Small intestine (tissue), 7 donors: ENCODE data around the gene LRRC38. TPM values are rescaled to one million over a fixed set of nuclear protein-coding genes. Genes with fewer than 3 reads are reported as not detected.

Experiments used
- DNase-seq, 2 donors: peaks; one replicate each; pipeline versions ENCODE4 v3.0.0 to v3.0.0-alpha.2; 2013
- FAIRE-seq: peaks from 2 replicates; lab custom pipeline; 2012; peaks lifted over from hg19 to GRCh38; lab: Jason Lieb, UNC
- H3K27ac ChIP-seq, 3 donors: one replicate each; pipeline ENCODE4 v1.5.1; 2013; ENCODE audit warnings: low read length in 2 of 3, mild to moderate bottlenecking in 2 of 3, control low read depth in 1 of 3, inconsistent platforms in 1 of 3, low read depth in 1 of 3, moderate library complexity in 1 of 3
- H3K27me3 ChIP-seq, 3 donors: one replicate each; pipeline ENCODE4 v1.6.1; 2013; ENCODE audit warnings: low read length in 3 of 3, inconsistent platforms in 1 of 3; ENCODE audit not compliant: control insufficient read depth in 3 of 3, insufficient read depth in 3 of 3
- H3K36me3 ChIP-seq, 3 donors: one replicate each; pipeline ENCODE4 v1.6.1; 2013; ENCODE audit warnings: low read length in 3 of 3, inconsistent platforms in 1 of 3, low read depth in 1 of 3, mild to moderate bottlenecking in 1 of 3, moderate library complexity in 1 of 3; ENCODE audit not compliant: control insufficient read depth in 3 of 3, insufficient read depth in 2 of 3
- H3K4me1 ChIP-seq, 3 donors: one replicate each; pipeline ENCODE4 v1.6.1; 2013; ENCODE audit warnings: low read length in 2 of 3, inconsistent platforms in 1 of 3, low read depth in 1 of 3, mild to moderate bottlenecking in 1 of 3, moderate library complexity in 1 of 3; ENCODE audit not compliant: control insufficient read depth in 3 of 3, insufficient read depth in 2 of 3
- H3K4me3 ChIP-seq, 3 donors: one replicate each; pipeline ENCODE4 v1.5.1; 2013; ENCODE audit warnings: low read length in 3 of 3, control low read depth in 1 of 3, inconsistent platforms in 1 of 3, low read depth in 1 of 3, mild to moderate bottlenecking in 1 of 3, moderate library complexity in 1 of 3
- H3K9me3 ChIP-seq, 2 donors: one replicate each; pipeline ENCODE4 v1.6.1; 2013; ENCODE audit warnings: low read depth in 1 of 2, low read length in 1 of 2; ENCODE audit not compliant: control insufficient read depth in 2 of 2, insufficient read depth in 1 of 2
- WGBS, 3 donors: extraction: QIAGEN DNeasy Blood & Tissue Kit; methylation state at CpG; one replicate each; pipeline ENCODE4 v1.1.7; 2013; 5-methylcytosine and 5-hydroxymethylcytosine counted together
- polyA plus RNA-seq, 4 donors: library from polyadenylated mRNA; stranded (reverse) in 3 of 4; unstranded in 1 of 4; fragments of 200-250 nt in 3 of 4; fragments of 120-200 nt in 1 of 4; gene quantifications; one replicate each; pipeline versions ENCODE4 v1.2.1 to v1.2.3, GENCODE V29; 2013
- donor health status: healthy with polysubstance abuse.
- donor health status: control.
- donor health status: control.
- donor health status: Bipolar disorder and iron deficiency.
- donor health status: healthy.

LRRC38 gene
- polyA plus RNA-seq, 4 donors: 0.09 to 0.37 TPM; not detected in 2

DNA sequence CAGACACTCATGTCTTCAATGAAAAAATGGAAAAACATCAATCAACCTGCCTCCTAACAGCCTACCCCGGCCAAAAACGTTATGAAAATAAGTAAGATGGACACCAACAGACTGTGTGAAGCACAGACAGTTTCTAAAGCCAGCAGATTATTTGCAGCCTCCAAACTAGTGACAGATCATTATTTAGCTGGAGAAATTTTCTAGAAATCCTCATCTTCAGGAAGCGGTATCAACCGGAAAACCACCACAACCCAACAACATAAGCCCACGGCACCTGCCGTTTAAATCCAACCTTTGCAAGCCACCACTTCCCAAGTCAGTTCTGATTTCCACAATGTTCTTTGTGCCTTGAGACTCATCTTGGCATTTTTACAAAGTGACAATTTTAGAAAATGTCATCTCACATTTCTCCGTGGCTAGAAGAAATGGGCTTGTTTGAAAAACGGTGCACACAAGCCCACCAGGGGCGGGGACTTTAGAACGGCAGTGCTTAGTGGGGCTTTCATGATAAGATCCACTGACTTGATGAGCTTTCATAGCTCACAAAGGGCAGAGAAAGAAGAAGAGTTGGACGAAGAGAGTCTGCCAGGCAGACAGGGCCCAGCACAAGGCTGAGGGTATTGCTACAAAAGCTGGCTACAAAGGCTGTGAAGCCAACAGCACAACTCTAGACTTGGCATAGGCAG is 34.5 kb downstream of the LRRC38 start:
- Histone ChIP-seq H3K4me1 (no peaks in the 10 kb centered on the region), H3K27me3 (peaks cover 0 to 2% (median 0%) of the 10 kb centered on the region in 3 donors), H3K36me3 (no peaks in the 10 kb centered on the region), H3K27ac (no peak overlapping the region), H3K4me3 (no peak overlapping the region), H3K9me3 (no peaks in the 10 kb centered on the region)
- DNase-seq (no peak), FAIRE-seq (no peak)
- 70 to 73% (median 71%) methylated on average over 11 of the region's 11 CpGs for WGBS, 3 donors

DNA sequence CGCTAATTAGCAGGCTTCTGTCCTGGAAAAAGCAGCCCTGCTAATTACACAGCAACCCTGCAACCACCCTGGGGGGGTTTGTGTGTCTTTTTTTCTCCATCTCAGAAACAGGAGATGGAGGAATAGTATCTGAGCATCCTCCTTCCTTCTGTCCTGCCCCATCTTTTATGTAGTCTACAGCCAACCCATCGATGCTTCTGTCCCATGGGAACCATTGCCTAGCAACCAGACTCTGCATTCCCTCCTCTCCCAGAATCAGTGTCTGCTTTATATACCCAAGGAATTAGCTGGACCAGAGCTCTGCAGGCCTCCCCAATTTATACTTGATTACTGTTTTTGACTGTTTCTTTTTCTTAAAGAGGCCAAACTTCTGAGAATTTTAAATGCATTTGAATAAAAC is 35.1 kb downstream of the LRRC38 start:
- 69 to 80% (median 80%) methylated on average over 2 of the region's 2 CpGs for WGBS, 3 donors
- no peak for FAIRE-seq
- H3K27ac ChIP-seq: no peak overlapping the region

DNA sequence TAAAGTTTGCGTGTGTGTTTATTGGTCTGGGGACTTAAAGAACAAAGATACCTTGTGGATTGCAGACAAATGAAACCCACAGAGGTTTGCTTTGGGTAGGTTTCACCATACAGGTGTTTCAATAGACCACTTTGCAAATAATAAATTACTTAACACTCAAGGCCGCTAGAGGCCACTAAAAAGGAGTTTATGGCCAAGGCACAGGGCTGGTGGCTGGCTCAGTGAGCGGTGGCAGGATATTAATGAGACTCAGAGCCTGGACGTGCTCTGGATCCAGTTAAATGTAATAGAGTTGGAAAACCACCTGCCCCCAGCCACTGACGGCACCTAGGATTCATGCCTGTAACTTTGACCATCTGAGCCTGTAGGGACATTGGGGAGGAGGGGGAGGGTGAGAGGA is 44.5 kb downstream of the LRRC38 start:
- Histone ChIP-seq H3K27me3 (peaks cover 0 to 1% (median 0%) of the 10 kb centered on the region in 3 donors), H3K4me1 (no peaks in the 10 kb centered on the region), H3K36me3 (no peaks in the 10 kb centered on the region), H3K4me3 (no peak overlapping the region), H3K9me3 (no peaks in the 10 kb centered on the region), H3K27ac (no peak overlapping the region)
- FAIRE-seq (no peak), DNase-seq (peak; percentile 4 to 5)
- WGBS, 3 donors: 10 to 28% (median 21%) methylated on average over 5 of the region's 5 CpGs

More for the DNA sequence above, 35.1 kb downstream of the LRRC38 start:
- no peak overlapping the region for H3K4me3 ChIP-seq
- no peaks in the 10 kb centered on the region for H3K9me3 ChIP-seq
- H3K4me1 ChIP-seq: no peaks in the 10 kb centered on the region
- H3K27me3 ChIP-seq: peaks cover 0 to 3% (median 0%) of the 10 kb centered on the region in 3 donors
- no peaks in the 10 kb centered on the region for H3K36me3 ChIP-seq
- DNase-seq: no peak

DNA sequence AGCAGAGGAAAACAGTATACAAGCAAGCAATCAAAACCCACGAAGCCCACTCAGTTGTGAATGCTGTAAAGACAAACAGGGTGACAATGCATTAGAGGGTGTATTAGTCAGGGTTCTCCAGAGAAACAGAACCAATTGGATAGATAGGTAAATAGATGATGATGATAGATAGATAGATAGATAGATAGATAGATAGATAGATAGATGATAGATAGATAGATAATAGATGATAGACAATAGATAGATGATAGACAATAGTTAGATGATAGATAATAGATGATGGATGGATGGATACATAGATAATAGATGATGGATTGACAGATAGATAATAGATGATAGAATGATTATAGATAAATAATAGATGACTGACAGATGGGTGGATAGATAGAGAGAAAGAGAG is 48.3 kb downstream of the LRRC38 start:
- no peaks in the 10 kb centered on the region for H3K27me3 ChIP-seq
- H3K27ac ChIP-seq: no peak overlapping the region
- no peaks in the 10 kb centered on the region for H3K36me3 ChIP-seq
- no peak overlapping the region for H3K4me3 ChIP-seq
- DNase-seq: no peak
- H3K4me1 ChIP-seq: no peaks in the 10 kb centered on the region
- WGBS, 3 donors: 14 to 67% (median 39%) methylated on average over 1 of the region's 1 CpG
- FAIRE-seq: no peak
- no peaks in the 10 kb centered on the region for H3K9me3 ChIP-seq

GRCh38 chr1:13462682-13463081 is 51.1 kb downstream of the LRRC38 start:
- Histone ChIP-seq H3K27me3 (no peaks in the 10 kb centered on the region), H3K4me1 (no peaks in the 10 kb centered on the region), H3K36me3 (no peaks in the 10 kb centered on the region), H3K9me3 (no peaks in the 10 kb centered on the region), H3K4me3 (no peak overlapping the region), H3K27ac (no peak overlapping the region)
- 72 to 73% (median 72%) methylated on average over 7 of the region's 7 CpGs for WGBS, 3 donors
- FAIRE-seq: no peak
- DNase-seq: no peak

- FAIRE-seq (no peak), DNase-seq (no peak)
- H3K4me1 ChIP-seq: no peaks in the 10 kb centered on the region
- H3K27me3 ChIP-seq: no peaks in the 10 kb centered on the region
- H3K9me3 ChIP-seq: no peaks in the 10 kb centered on the region
- WGBS, 3 donors: 54 to 81% (median 71%) methylated on average over 2 of the region's 2 CpGs
- H3K36me3 ChIP-seq: no peaks in the 10 kb centered on the region
- no peak overlapping the region for H3K27ac ChIP-seq
- H3K4me3 ChIP-seq: no peak overlapping the region
Measured at GRCh38 chr1:13461977-13462376, 51.8 kb downstream of the LRRC38 start.

GRCh38 chr1:13456904-13457532 is 56.8 kb downstream of the LRRC38 start:
- no peaks in the 10 kb centered on the region for H3K4me1 ChIP-seq
- FAIRE-seq: no peak
- 45 to 56% (median 48%) methylated on average over 15 of the region's 15 CpGs for whole genome bisulfite sequencing, 3 donors

DNA sequence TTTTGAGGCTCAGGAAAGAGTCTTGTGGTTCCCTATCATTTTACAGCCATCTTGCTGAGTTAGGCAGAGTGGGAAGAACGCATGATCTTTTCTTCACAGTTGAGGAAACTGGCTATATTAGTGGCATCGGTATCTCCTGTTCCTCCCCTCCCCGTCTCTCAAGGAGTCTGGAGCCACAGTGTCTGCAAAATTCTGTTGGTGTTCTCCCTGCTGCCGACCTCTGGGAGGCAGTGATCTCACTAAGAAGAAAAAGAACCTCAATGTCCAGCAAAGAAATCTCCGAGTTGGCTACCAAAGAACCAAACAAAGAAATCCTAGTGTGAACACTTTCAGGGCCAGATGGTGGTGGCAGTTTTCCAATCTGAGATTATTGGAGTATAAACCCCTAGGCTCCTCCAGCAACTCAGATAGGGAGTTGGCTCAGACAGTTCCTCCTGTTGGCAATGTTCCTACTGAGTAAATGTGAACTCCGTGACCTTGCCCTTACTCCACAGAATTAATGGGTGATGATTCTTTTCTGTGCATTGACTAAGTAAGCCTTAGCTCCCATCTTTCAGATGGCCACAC is 62.3 kb downstream of the LRRC38 start:
- Histone ChIP-seq H3K4me3 (no peak overlapping the region), H3K4me1 (no peaks in the 10 kb centered on the region), H3K9me3 (no peaks in the 10 kb centered on the region), H3K27ac (no peak overlapping the region), H3K36me3 (no peaks in the 10 kb centered on the region), H3K27me3 (no peaks in the 10 kb centered on the region)
- DNase-seq (no peak), FAIRE-seq (no peak)
- 18 to 43% (median 29%) methylated on average over 6 of the region's 6 CpGs for WGBS, 3 donors

More at GRCh38 chr1:13456904-13457532, 56.8 kb downstream of the LRRC38 start:
- Histone ChIP-seq H3K27ac (no peak overlapping the region), H3K9me3 (no peaks in the 10 kb centered on the region), H3K36me3 (no peaks in the 10 kb centered on the region), H3K27me3 (no peaks in the 10 kb centered on the region), H3K4me3 (no peak overlapping the region)
- no peak for DNase-seq
